Nephron (organoid): ENCODE results near the gene BTNL8.

ENCODE experiments used
- H3K27ac Mint-ChIP-seq, 3 experiments: 2 replicates each; pipeline ENCODE4 v1.8.0; 2020; ENCODE audit warnings: mixed read lengths in 3 of 3, mild to moderate bottlenecking in 2 of 3, moderate library complexity in 1 of 3
- H3K27me3 Mint-ChIP-seq: 2 replicates; pipeline ENCODE4 v1.8.0; 2021; ENCODE audit warnings: low read depth, mild to moderate bottlenecking, moderate library complexity, mixed read lengths
- H3K36me3 Mint-ChIP-seq: 2 replicates; pipeline ENCODE4 v1.8.0; 2020; ENCODE audit warnings: low read depth, mixed read lengths
- H3K4me1 Mint-ChIP-seq: 2 replicates; pipeline ENCODE4 v1.8.0; 2020; ENCODE audit warnings: mixed read lengths
- H3K4me3 Mint-ChIP-seq, 3 experiments: 2 replicates each; pipeline ENCODE4 v1.8.0; 2020; ENCODE audit warnings: mild to moderate bottlenecking in 3 of 3, mixed read lengths in 3 of 3, moderate library complexity in 2 of 3
- H3K9me3 Mint-ChIP-seq: 2 replicates; pipeline ENCODE4 v1.8.0; 2020; ENCODE audit warnings: mixed read lengths
- CTCF ChIP-seq, 3 experiments: fragments of 200-600 bp; sonication (generic); IDR thresholded peaks; one replicate each; pipeline ENCODE4 v1.5.0; 2021; ENCODE audit warnings: antibody characterized with exemption in 3 of 3; ENCODE audit not compliant: unreplicated experiment in 3 of 3

Gene BTNL8

DNA sequence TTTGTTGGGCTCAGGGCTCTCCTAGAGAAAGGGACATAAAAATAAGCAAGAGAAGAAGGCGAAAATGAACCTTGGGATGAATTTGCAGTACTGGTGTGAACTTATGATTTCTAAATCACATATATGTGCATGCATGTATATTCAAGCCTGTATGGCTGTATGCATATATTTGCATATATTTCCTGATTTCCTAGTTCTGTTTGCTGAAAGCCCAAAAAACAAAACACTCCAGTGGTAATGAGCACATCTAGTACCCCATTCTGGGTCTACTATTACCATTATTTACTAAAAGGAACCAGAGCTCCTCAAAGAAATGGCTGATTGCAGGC, 45.1 kb upstream of the BTNL8 start:
- Mint-ChIP-seq H3K36me3 (peaks cover 91% of the 10 kb centered on the region), H3K27ac (no peak overlapping the region), H3K4me3 (no peak overlapping the region), H3K4me1 (peaks cover under 1% of the 10 kb centered on the region), H3K27me3 (peaks cover 4% of the 10 kb centered on the region), H3K9me3 (peaks cover 64% of the 10 kb centered on the region)
- no peak for TF ChIP-seq CTCF (IDR thresholded peaks at IDR 0.05; ENCODE audit: unreplicated experiment in 3 of 3)

DNA sequence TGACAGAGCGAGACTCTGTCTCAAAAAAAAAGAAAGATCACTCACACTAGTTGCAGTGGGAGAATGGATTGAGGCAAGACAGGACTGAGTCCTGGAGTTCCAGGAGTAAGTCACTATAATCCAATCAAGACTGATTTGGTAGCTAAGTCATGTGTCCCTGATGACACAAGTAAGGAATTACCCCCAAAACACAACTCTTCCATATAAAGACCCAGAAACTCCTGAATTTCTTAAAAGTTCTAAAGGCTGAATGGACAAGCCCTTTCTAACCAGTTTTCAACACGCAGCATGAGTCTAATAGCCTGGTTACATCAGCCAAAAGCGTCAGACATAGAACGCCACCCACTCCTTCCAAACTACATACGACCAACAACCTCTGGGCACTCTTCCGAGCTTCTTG, 40.4 kb upstream of the BTNL8 start:
- Mint-ChIP-seq H3K27me3 (no peaks in the 10 kb centered on the region), H3K4me1 (peaks cover 19% of the 10 kb centered on the region), H3K4me3 (peak overlapping the region; percentile 88 to 97 (median 90)), H3K9me3 (peaks cover 20% of the 10 kb centered on the region), H3K36me3 (peaks cover 48% of the 10 kb centered on the region), H3K27ac (no peak overlapping the region)
- no peak for TF ChIP-seq CTCF (IDR thresholded peaks at IDR 0.05; ENCODE audit: unreplicated experiment in 3 of 3)

- H3K4me1 Mint-ChIP-seq, result peaks cover 19% of the 10 kb centered on the region
- H3K27me3 Mint-ChIP-seq, result no peaks in the 10 kb centered on the region
- H3K4me3 Mint-ChIP-seq, result peak overlapping the region; percentile 88 to 97 (median 90)
- TF ChIP-seq CTCF (IDR thresholded peaks at IDR 0.05; ENCODE audit: unreplicated experiment in 3 of 3), result no peak
- H3K36me3 Mint-ChIP-seq, result peaks cover 30% of the 10 kb centered on the region
- peak overlapping the region; percentile 84 to 95 (median 89) for H3K27ac Mint-ChIP-seq
- H3K9me3 Mint-ChIP-seq, result peaks cover 8% of the 10 kb centered on the region
These were observed 38.6 kb upstream of the BTNL8 start for GRCh38 chr5:180860273-180860886.

- no peak for TF ChIP-seq CTCF (IDR thresholded peaks at IDR 0.05; ENCODE audit: unreplicated experiment in 3 of 3)
- Mint-ChIP-seq H3K27ac (peak within 1 kb of the TSS; percentile 84 to 95 (median 90)), H3K36me3 (peaks cover 22% of the 10 kb centered on the region)
These were observed 37.8 kb upstream of the BTNL8 start, which contains the start of gene ZFP62 for GRCh38 chr5:180860887-180861822. ZFP62 (minus strand) TSS chr5:180861276; CDS start chr5:180861219, 57 bp downstream.

GRCh38 chr5:180862645-180863044, 36.3 kb upstream of the BTNL8 start:
- Mint-ChIP-seq H3K4me1 (peaks cover 31% of the 10 kb centered on the region), H3K36me3 (peaks cover 11% of the 10 kb centered on the region), H3K27ac (peak overlapping the region in 1 of 3 experiments; percentile 68), H3K9me3 (no peaks in the 10 kb centered on the region), H3K4me3 (peak overlapping the region; percentile 60 to 82 (median 75)), H3K27me3 (no peaks in the 10 kb centered on the region)
- TF ChIP-seq CTCF (IDR thresholded peaks at IDR 0.05; ENCODE audit: unreplicated experiment in 3 of 3), result no peak

More at GRCh38 chr5:180860887-180861822, 37.8 kb upstream of the BTNL8 start, which contains the start of gene ZFP62:
- peaks cover under 1% of the 10 kb centered on the region for H3K9me3 Mint-ChIP-seq
- peak within 1 kb of the TSS; percentile 88 to 97 (median 90) for H3K4me3 Mint-ChIP-seq
- no peaks in the 10 kb centered on the region for H3K27me3 Mint-ChIP-seq
- H3K4me1 Mint-ChIP-seq, result peaks cover 26% of the 10 kb centered on the region
